ENCODE data around the gene GTPBP2.

GTPBP2 gene

DNA sequence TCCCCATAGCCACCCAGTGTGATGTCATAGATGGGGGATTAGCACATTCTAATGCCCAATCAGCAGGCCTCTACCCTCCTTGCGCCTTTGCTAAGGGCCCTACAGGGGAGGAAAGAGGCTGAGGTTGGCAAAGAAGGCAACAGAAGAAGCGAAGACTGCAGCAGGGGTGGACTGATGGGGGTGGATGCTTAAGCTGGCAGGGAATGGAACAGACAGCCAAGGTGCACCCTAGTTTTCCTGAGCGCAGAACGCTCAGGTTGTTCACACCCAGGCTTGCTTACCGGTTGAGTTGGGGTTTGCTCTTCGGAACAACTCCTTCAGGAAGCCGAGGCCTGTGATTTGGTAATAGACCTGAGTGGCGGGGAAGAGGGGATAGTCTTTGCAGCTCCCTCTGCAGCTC is 45.9 kb upstream of the GTPBP2 start:
- Histone ChIP-seq H3K4me3 (IDR thresholded peaks at IDR 0.05; ENCODE audit: insufficient read depth, low read depth, low read length) (no peak overlapping the region), H3K4me1 (ENCODE audit: low read depth, poor library complexity, severe bottlenecking) (peaks cover 24% of the 10 kb centered on the region), H3K36me3 (ENCODE audit: insufficient read depth) (no peaks in the 10 kb centered on the region), H3K27ac (no peak overlapping the region), H3K79me2 (ENCODE audit: insufficient read depth, low read depth) (0 out of 2 replicates have a peak, but pooled peaks cover 5% of the 10 kb centered on the region), H2AFZ (ENCODE audit: low read depth) (no peak overlapping the region), H3K4me2 (no peak overlapping the region), H3K9ac (no peak overlapping the region), H4K20me1 (ENCODE audit: insufficient read depth) (no peaks in the 10 kb centered on the region), H3K27me3 (ENCODE audit: insufficient read depth, low read depth) (no peaks in the 10 kb centered on the region)
- TF ChIP-seq, protein P1, sequence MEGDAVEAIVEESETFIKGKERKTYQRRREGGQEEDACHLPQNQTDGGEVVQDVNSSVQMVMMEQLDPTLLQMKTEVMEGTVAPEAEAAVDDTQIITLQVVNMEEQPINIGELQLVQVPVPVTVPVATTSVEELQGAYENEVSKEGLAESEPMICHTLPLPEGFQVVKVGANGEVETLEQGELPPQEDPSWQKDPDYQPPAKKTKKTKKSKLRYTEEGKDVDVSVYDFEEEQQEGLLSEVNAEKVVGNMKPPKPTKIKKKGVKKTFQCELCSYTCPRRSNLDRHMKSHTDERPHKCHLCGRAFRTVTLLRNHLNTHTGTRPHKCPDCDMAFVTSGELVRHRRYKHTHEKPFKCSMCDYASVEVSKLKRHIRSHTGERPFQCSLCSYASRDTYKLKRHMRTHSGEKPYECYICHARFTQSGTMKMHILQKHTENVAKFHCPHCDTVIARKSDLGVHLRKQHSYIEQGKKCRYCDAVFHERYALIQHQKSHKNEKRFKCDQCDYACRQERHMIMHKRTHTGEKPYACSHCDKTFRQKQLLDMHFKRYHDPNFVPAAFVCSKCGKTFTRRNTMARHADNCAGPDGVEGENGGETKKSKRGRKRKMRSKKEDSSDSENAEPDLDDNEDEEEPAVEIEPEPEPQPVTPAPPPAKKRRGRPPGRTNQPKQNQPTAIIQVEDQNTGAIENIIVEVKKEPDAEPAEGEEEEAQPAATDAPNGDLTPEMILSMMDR (conservative IDR thresholded peaks at IDR 0.05; ENCODE audit: low read depth, low read length), result no peak

DNA sequence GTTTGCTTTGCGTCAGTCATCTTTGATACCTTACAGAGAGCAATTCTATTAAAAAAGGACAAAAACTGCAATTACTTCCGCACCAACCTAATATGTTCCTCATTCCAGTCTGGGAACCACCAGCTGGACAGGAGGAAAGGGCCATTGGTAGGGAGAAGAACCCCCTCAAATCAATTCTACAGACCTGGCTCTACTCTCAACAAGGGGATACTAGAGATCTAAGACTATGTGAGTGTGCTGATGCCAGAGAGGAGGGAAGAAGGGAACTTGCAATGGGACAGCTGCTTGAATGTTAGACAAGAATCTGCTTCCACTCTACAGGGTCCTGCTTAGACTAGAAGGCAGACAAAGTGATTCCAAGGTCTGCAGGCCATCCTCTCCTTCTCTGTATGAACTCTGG is 45.2 kb upstream of the GTPBP2 start:
- Histone ChIP-seq H2AFZ (ENCODE audit: low read depth) (no peak overlapping the region), H3K79me2 (ENCODE audit: insufficient read depth, low read depth) (0 out of 2 replicates have a peak, but pooled peaks cover 4% of the 10 kb centered on the region), H3K4me2 (no peak overlapping the region), H4K20me1 (ENCODE audit: insufficient read depth) (no peaks in the 10 kb centered on the region), H3K27me3 (ENCODE audit: insufficient read depth, low read depth) (no peaks in the 10 kb centered on the region), H3K4me3 (IDR thresholded peaks at IDR 0.05; ENCODE audit: insufficient read depth, low read depth, low read length) (no peak overlapping the region), H3K4me1 (ENCODE audit: low read depth, poor library complexity, severe bottlenecking) (peaks cover 30% of the 10 kb centered on the region), H3K36me3 (ENCODE audit: insufficient read depth) (no peaks in the 10 kb centered on the region), H3K27ac (no peak overlapping the region), H3K9ac (no peak overlapping the region)
- TF ChIP-seq, protein P1 (conservative IDR thresholded peaks at IDR 0.05; ENCODE audit: low read depth, low read length), result no peak

DNA sequence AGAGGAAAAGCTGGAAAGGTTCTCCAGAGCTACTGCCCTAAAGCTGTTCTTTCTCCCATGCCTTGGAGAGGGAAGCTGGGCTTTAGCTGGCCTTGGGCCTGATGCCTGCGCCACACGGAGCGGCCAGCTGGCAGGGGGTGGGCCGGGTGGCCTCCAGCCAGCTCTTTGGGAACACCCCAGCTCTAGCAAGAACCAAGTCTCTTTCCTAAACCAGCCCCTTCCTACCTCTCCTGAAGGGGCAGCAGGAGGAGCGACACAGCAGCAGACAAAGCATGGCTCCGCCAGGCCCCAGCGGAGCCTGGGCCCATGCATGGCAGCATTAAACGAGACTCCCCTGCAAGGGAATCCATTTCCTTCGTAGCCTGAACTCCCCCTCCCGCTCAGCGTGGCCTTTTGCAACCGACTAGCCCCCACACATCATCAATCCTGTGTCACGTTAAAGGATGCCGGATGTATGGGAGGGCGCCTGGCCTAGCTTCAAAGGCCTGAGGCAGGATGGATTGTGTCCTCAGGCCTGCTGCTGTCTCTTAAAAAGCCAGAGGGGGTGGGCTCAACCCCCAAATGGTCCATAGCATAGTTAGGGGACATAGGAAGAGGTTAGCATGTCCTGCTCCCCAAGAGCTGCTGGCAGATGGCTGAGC is 44.5 kb upstream of the GTPBP2 start:
- H3K27me3 ChIP-seq (ENCODE audit: insufficient read depth, low read depth), result no peaks in the 10 kb centered on the region
- H3K4me1 ChIP-seq (ENCODE audit: low read depth, poor library complexity, severe bottlenecking), result peaks cover 37% of the 10 kb centered on the region
- no peak overlapping the region for H2AFZ ChIP-seq (ENCODE audit: low read depth)
- no peak overlapping the region for H3K27ac ChIP-seq
- H3K36me3 ChIP-seq (ENCODE audit: insufficient read depth), result no peaks in the 10 kb centered on the region
- TF ChIP-seq, protein P1 (conservative IDR thresholded peaks at IDR 0.05; ENCODE audit: low read depth, low read length), result no peak
- H3K9ac ChIP-seq, result no peak overlapping the region
- H3K79me2 ChIP-seq (ENCODE audit: insufficient read depth, low read depth), result no peaks in the 10 kb centered on the region
- H3K4me2 ChIP-seq, result no peak overlapping the region
- no peaks in the 10 kb centered on the region for H4K20me1 ChIP-seq (ENCODE audit: insufficient read depth)
- no peak overlapping the region for H3K4me3 ChIP-seq (IDR thresholded peaks at IDR 0.05; ENCODE audit: insufficient read depth, low read depth, low read length)

DNA sequence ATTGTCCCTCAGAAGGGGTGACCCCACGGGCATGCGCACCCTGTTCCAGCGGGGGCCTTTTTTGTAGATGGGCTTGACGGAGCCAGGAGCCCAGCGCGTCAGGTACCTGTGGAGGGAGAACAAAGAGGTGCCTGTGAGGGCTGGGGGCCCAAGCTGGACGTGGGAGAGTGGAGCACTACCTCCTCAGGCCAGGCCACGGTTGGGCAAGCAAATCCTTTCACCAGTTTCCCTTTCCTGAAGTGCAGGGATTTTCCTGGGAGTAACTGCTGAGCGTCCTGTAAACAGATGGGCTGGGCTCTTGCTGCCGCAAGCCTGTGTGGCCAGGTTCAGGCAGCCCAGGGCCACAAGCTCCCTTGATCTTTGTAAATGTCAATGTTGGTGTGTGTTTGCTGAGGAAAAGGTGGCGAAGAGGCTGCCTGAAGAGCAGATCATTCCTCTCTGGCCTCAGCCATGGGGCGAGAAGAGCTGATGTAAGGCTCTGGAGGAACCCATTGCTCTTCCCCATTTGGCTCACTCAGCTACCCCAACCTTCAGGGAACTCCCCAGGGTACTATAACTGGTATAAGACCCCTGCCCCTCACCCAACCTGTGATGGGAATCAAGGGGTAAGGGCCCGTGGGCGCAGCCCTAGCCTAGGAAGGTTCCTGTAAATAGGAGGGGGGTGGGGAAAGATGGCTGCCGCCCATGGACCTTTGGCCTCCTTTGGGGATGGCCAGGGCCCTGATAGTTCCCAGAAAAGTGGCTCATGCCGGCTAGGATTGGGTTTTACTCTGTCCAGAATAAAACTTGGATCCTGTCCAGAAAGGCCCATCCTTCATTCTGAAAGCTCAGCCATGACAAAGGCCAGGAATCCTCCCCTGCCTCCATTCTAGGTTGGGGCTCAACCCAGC is 43.0 kb upstream of the GTPBP2 start:
- H3K4me2 ChIP-seq, result no peak overlapping the region
- H3K27ac ChIP-seq, result no peak overlapping the region
- H3K36me3 ChIP-seq (ENCODE audit: insufficient read depth), result no peaks in the 10 kb centered on the region
- no peak overlapping the region for H3K9ac ChIP-seq
- peaks cover 53% of the 10 kb centered on the region for H3K4me1 ChIP-seq (ENCODE audit: low read depth, poor library complexity, severe bottlenecking)
- H2AFZ ChIP-seq (ENCODE audit: low read depth), result no peak overlapping the region
- no peak overlapping the region for H3K4me3 ChIP-seq (IDR thresholded peaks at IDR 0.05; ENCODE audit: insufficient read depth, low read depth, low read length)
- no peaks in the 10 kb centered on the region for H4K20me1 ChIP-seq (ENCODE audit: insufficient read depth)
- no peaks in the 10 kb centered on the region for H3K27me3 ChIP-seq (ENCODE audit: insufficient read depth, low read depth)
- TF ChIP-seq, protein P1 (conservative IDR thresholded peaks at IDR 0.05; ENCODE audit: low read depth, low read length), result no peak
- no peaks in the 10 kb centered on the region for H3K79me2 ChIP-seq (ENCODE audit: insufficient read depth, low read depth)
